SK-N-SH (cell line): Measurements from ENCODE around the gene TREML4. TPM values are rescaled to one million over a fixed set of nuclear protein-coding genes. Genes with fewer than 3 reads are reported as not detected.

ENCODE experiments used
- CTCF ChIA-PET: fragments of 300-600, 350-600 bp; formaldehyde crosslinking; extraction: SDS; loops from one replicate; lab custom pipeline; 2021; lab: Yijun Ruan, JAX
- POLR2A ChIA-PET: fragments of 350-600 bp; sonication (Branson Sonifier 250); formaldehyde crosslinking; extraction: SDS; loops from one replicate; lab custom pipeline; 2020; ENCODE audit warnings: antibody characterized with exemption, inconsistent platforms; lab: Yijun Ruan, JAX
- DNase-seq: peaks from one replicate; pipeline ENCODE4 v3.0.0; 2012
- H2AFZ ChIP-seq: fragments of 200-600 bp; sonication (generic); 2 replicates; pipeline ENCODE4 v1.8.1; 2016; ENCODE audit warnings: antibody characterized with exemption, mild to moderate bottlenecking, low read depth
- H3F3A ChIP-seq: fragments of 200-600 bp; sonication (generic); replicated peaks from 2 replicates; pipeline ENCODE3; 2016; ENCODE audit warnings: antibody characterized with exemption, mild to moderate bottlenecking; ENCODE audit not compliant: insufficient read depth
- H3K27ac ChIP-seq, 2 experiments: fragments of 200-500 bp in 1 of 2; fragments of 200-600 bp in 1 of 2; sonication (Bioruptor generic) in 1 of 2; sonication (generic), shearing (Covaris generic) in 1 of 2; 2 replicates each; pipeline versions ENCODE4 v1.5.1 to v1.6.1; 2014 to 2016; ENCODE audit warnings: low read depth in 2 of 2, inconsistent platforms in 1 of 2, low read length in 1 of 2, mild to moderate bottlenecking in 1 of 2, mixed read lengths in 1 of 2
- H3K27me3 ChIP-seq: fragments of 200-600 bp; sonication (generic), shearing (Covaris generic); 2 replicates; pipeline ENCODE4 v1.6.1; 2016; ENCODE audit warnings: mixed run types; ENCODE audit not compliant: insufficient read depth
- H3K36me3 ChIP-seq, 2 experiments: fragments of 200-500 bp in 1 of 2; fragments of 200-600 bp in 1 of 2; sonication (Bioruptor generic) in 1 of 2; sonication (generic) in 1 of 2; replicated peaks in 1 of 2; 2 replicates each; pipeline versions ENCODE3 to v1.5.1; 2014 to 2016; ENCODE audit warnings: low read length in 1 of 2, mild to moderate bottlenecking in 1 of 2; ENCODE audit not compliant: insufficient read depth in 2 of 2, control insufficient read depth in 1 of 2
- H3K4me1 ChIP-seq, 2 experiments: fragments of 200-500 bp in 1 of 2; fragments of 200-600 bp in 1 of 2; sonication (Bioruptor generic) in 1 of 2; sonication (generic), shearing (Covaris generic) in 1 of 2; 2 replicates each; pipeline versions ENCODE4 v1.5.1 to v1.6.1; 2014 to 2016; ENCODE audit warnings: low read depth in 1 of 2, low read length in 1 of 2, mixed run types in 1 of 2; ENCODE audit not compliant: insufficient read depth in 2 of 2, control insufficient read depth in 1 of 2
- H3K4me2 ChIP-seq: fragments of 200-600 bp; sonication (generic), shearing (Covaris generic); 2 replicates; pipeline ENCODE4 v1.6.1; 2017; ENCODE audit warnings: mixed run types
- H3K4me3 ChIP-seq, 2 experiments: fragments of 200-500 bp in 1 of 2; fragments of 200-600 bp in 1 of 2; sonication (Bioruptor generic) in 1 of 2; sonication (generic), shearing (Covaris generic) in 1 of 2; 2 replicates each; pipeline versions ENCODE4 v1.5.1 to v1.8.1; 2014 to 2016; ENCODE audit warnings: low read depth in 2 of 2, inconsistent platforms in 1 of 2, low read length in 1 of 2, mild to moderate bottlenecking in 1 of 2, mixed read lengths in 1 of 2, moderate library complexity in 1 of 2
- H3K79me2 ChIP-seq: fragments of 200-600 bp; sonication (generic); 2 replicates; pipeline ENCODE4 v1.8.1; 2017; ENCODE audit warnings: mild to moderate bottlenecking; ENCODE audit not compliant: insufficient read depth
- H3K9ac ChIP-seq: fragments of 200-600 bp; sonication (generic); 2 replicates; pipeline ENCODE4 v1.6.1; 2017; ENCODE audit warnings: mixed run types
- H3K9me2 ChIP-seq: fragments of 200-600 bp; sonication (generic); 2 replicates; pipeline ENCODE4 v1.6.1; 2017; ENCODE audit warnings: mixed run types
- H3K9me3 ChIP-seq: fragments of 200-600 bp; sonication (generic); 2 replicates; pipeline ENCODE4 v1.6.1; 2017; ENCODE audit warnings: mixed run types, mild to moderate bottlenecking, moderate library complexity
- H4K20me1 ChIP-seq: fragments of 200-600 bp; sonication (generic); 2 replicates; pipeline ENCODE4 v1.6.1; 2017; ENCODE audit warnings: mild to moderate bottlenecking, mixed run types; ENCODE audit not compliant: insufficient read depth
- TCF12 ChIP-seq: IDR thresholded peaks from 2 replicates; pipeline ENCODE4 v1.4.0; 2012
- WGBS: methylation state at CpG from one replicate; pipeline ENCODE4 v1.1.6; 2017; ENCODE audit warnings: low lambda C conversion rate; 5-methylcytosine and 5-hydroxymethylcytosine counted together
- polyA plus RNA-seq, 3 experiments: library from polyadenylated mRNA; depleted of rRNA; stranded (reverse); fragments of >200 nt; gene quantifications; 2 replicates each; pipeline ENCODE4 v1.2.3, GENCODE V29; 2012
- small RNA-seq, 7 experiments: library from RNA; depleted of rRNA; stranded (forward); fragments of <200 nt; gene quantifications; one replicate each; pipeline ENCODE3, GENCODE V24; 2012

The TREML4 gene
- polyA plus RNA-seq, 1 of the 3 experiments (the other 2 are of a cell fraction): not detected

GRCh38 chr6:41288030-41288753 is 60.0 kb downstream of the TREML4 start:
- H3K4me3 ChIP-seq: no peak overlapping the region
- 24% methylated on average over 6 of the region's 6 CpGs for WGBS
- no peaks in the 10 kb centered on the region for H3K9me3 ChIP-seq
- H3K27ac ChIP-seq: no peak overlapping the region
- DNase-seq: no peak
- H3F3A ChIP-seq: no peaks in the 10 kb centered on the region
- H3K9me2 ChIP-seq: no peaks in the 10 kb centered on the region
- H3K27me3 ChIP-seq: no peaks in the 10 kb centered on the region; the same call in 1 of the 2 replicates
- no peaks in the 10 kb centered on the region for H3K36me3 ChIP-seq
- no peak overlapping the region for H3K4me2 ChIP-seq
- ChIA-PET POLR2A (no interaction called here), CTCF (interaction anchor here (0.6 to 3.7 kb wide), 4 partner anchors 9 to 214 kb away, joined by 3 to 10 read pairs (median 3); no protein-coding TSS in a partner anchor)
- H2AFZ ChIP-seq: no peak overlapping the region
- no peaks in the 10 kb centered on the region for H3K79me2 ChIP-seq
- no peaks in the 10 kb centered on the region for H3K4me1 ChIP-seq
- H4K20me1 ChIP-seq: no peaks in the 10 kb centered on the region
- no peak overlapping the region for H3K9ac ChIP-seq
- no peak for TF ChIP-seq TCF12

Small RNA genes within 50 kb of the gene (small RNA-seq; reads per million reads assigned to genes)
- gene AL391903.2 (0 to 20.3 (median 0) reads per million in 7 experiments), gene AL391903.3 (0 reads per million in 7 experiments), gene RNA5SP207 (0 to 1.7 (median 0.43) reads per million in 7 experiments)

Other genes starting within 250 kb of the TREML4 start
- gene UNC5CL, start 189.1 kb upstream of the TREML4 start, polyA plus RNA-seq (2012; rRNA removed): 0.10 TPM in 2 replicates
- not detected in 2 replicates for gene TSPO2, start 185.9 kb upstream of the TREML4 start, polyA plus RNA-seq (2012; rRNA removed)
- gene APOBEC2, start 175.1 kb upstream of the TREML4 start, polyA plus RNA-seq (2012; rRNA removed): not detected in 2 replicates
- 5.6 and 6.4 TPM in 2 replicates for gene OARD1, start 156.0 kb upstream of the TREML4 start, polyA plus RNA-seq (2012; rRNA removed)
- 6.8 and 9.7 TPM in 2 replicates for gene NFYA, start 155.4 kb upstream of the TREML4 start, polyA plus RNA-seq (2012; rRNA removed)
- not detected in 2 replicates for gene TREML1, start 74.0 kb upstream of the TREML4 start, polyA plus RNA-seq (2012; rRNA removed)
- gene TREM2, start 65.2 kb upstream of the TREML4 start, polyA plus RNA-seq (2012; rRNA removed): not detected in 2 replicates
- not detected in 2 replicates for gene TREML2, start 27.2 kb upstream of the TREML4 start, polyA plus RNA-seq (2012; rRNA removed)
- gene TREM1, start 58.3 kb downstream of the TREML4 start, polyA plus RNA-seq (2012; rRNA removed): not detected in 2 replicates
- not detected in 2 replicates for gene NCR2, start 107.3 kb downstream of the TREML4 start, polyA plus RNA-seq (2012; rRNA removed)